ENCODE data around the gene ANKRD9.
"Not testable (repeated sequence)": the region's sequence is repeated elsewhere in the genome, so short reads cannot be mapped to it uniquely, and the experiment has no call there.

ANKRD9 gene

GRCh38 chr14:102551995-102552705, 42.6 kb upstream of the ANKRD9 start:
- no peak overlapping the region for H3K4me3 ChIP-seq (ENCODE audit: low read depth, low read length)
- TF ChIP-seq CTCF (IDR thresholded peaks at IDR 0.05; ENCODE audit: control insufficient read depth, extremely low read depth, insufficient read depth), result no peak
- DNase-seq (ENCODE audit: low read depth), result no peak

DNA sequence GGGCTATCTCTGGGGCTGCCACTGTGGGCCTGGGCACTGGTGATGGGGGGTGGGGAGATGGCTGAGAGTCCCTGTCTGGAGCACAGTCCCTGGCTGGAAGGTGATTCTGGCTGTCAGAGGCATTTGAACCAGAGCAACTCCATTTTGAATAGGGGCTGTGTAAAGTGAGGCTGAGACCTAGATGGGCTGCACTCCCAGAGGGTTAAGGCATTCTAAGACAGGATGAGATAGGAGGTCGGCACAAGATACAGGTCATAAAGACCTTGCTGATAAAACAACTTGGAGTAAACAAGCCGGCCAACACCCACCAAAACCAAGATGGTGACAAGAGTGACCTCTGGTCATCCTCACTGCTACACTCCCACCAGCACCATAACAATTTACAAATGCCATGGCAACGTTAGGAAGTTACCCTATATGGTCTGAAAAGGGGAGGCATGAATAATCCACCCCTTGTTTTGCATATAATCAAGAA, 41.4 kb upstream of the ANKRD9 start:
- not testable (repeated sequence) for DNase-seq (ENCODE audit: low read depth); H3K4me3 ChIP-seq (ENCODE audit: low read depth, low read length)

DNA sequence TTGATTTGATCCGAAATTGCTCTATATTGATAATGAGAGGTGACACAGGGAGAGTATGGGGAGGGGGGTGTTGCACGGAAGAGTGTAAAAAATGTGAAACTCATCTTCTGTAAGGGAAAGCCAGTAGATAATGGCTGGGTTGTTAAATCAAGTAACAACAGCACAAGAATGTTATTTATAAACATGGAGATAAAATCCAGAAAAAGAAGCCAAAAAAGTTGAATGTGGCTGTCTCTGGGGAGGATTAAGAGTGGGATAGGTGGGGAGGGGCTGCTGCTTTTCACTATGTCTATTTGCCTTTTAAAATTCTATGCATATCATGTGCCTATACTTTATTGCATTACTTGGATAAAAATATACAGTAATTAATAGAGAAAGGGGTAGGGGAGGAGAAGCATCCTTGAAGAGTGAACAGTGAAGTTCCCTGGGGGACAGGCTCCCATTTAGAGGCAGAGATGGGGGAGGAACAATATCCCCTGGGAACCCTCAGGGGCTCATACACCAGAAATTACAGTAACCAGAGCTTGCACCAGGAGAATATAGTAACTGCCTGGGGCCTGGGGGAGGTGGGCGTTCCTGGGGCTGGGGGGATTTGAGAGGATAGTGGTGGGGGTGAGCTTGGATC, 39.2 kb upstream of the ANKRD9 start:
- DNase-seq (ENCODE audit: low read depth), result no peak
- H3K4me3 ChIP-seq (ENCODE audit: low read depth, low read length), result no peak overlapping the region
- TF ChIP-seq CTCF (IDR thresholded peaks at IDR 0.05; ENCODE audit: control insufficient read depth, extremely low read depth, insufficient read depth), result no peak

DNA sequence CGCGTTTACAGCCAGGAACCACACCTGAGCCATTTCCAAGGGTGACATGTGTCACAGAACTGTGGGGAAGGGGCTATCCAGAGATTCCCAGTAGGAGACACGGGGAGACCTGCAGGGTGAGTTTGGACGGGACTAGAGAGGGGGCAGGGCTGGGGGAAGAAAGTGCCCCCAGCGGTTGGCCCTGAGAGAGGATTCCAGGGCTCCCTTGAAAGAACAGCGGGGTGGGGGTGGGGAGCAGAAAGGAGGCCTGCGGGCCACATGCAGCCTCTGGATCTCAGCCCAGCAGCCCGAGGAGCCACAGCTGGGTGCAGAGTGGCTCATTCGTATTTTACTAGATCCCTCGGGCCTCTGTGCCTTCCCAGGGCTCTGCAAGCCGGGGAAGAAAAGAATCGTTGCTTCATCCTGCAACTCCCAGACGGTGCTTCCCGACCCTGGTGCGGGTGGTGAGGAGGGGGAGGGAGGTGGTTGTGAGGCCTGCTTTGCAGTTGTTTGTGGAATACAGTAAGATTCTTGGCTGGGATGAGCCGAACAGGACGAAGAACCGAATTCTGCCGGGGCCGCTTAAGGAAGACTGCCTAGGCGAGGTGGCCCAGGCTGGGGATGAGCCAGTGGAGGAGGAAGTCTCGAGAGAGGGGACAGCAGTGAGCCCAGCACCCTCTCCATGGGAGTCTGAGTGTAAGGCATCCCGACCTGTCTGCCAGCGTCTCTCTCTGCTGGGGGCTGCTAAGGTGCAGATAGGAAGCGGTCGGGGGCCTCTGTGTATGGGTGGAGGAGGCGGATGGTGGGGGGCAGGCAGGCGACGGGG, 36.1 kb upstream of the ANKRD9 start:
- no peak overlapping the region for H3K4me3 ChIP-seq (ENCODE audit: low read depth, low read length)
- TF ChIP-seq CTCF (IDR thresholded peaks at IDR 0.05; ENCODE audit: control insufficient read depth, extremely low read depth, insufficient read depth), result no peak
- no peak for DNase-seq (ENCODE audit: low read depth)

- no peak overlapping the region for H3K4me3 ChIP-seq (ENCODE audit: low read depth, low read length)
- no peak for TF ChIP-seq CTCF (IDR thresholded peaks at IDR 0.05; ENCODE audit: control insufficient read depth, extremely low read depth, insufficient read depth)
Observed at GRCh38 chr14:102544747-102545460, 35.3 kb upstream of the ANKRD9 start.

DNA sequence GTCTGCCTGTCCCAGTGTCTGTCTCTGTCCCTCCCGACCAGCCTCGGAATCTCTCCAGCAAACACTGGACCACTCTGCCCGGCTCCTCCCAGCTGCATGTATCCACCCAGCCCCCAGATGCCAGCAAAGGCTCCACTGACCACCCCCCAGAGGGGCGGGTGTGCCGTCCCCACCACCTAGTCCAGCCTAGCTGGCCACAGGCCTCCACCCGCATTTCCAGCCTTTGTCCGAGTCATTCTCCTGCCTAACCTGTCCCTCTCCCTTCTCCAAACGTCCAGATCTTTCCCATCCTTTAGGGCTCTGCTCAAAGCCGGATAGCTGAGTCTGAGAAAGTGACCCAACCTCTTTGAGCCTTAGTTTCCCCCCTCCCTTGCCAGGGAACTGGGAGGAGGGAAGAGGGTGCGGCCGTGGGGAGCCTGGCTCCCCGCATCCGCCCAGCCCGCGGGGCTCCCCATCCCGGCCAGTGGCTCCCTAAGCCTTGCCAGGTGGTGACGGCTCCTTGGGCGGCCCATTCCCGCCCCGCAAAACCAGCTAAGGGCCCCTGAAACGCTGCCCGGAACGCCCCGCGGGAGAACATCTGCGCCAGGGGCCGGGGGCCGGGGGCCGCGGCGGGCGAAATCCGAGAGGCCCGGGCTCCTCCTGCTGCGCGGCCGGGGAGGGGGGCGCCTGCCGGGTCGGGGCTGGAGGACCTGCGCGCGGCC, 34.6 kb upstream of the ANKRD9 start:
- H3K4me3 ChIP-seq (ENCODE audit: low read depth, low read length), result no peak overlapping the region
- no peak for DNase-seq (ENCODE audit: low read depth)
- TF ChIP-seq CTCF (IDR thresholded peaks at IDR 0.05; ENCODE audit: control insufficient read depth, extremely low read depth, insufficient read depth), result no peak

More at GRCh38 chr14:102544747-102545460, 35.3 kb upstream of the ANKRD9 start:
- DNase-seq (ENCODE audit: low read depth), result no peak

All from LNCaP clone FGC (cell line).